HG03342 (cell line): ENCODE measurements around the gene OR6C74.

Experiments
- ATAC-seq: cut with Tn5 transposase; IDR thresholded peaks from one replicate; pipeline ENCODE4 v1.9.1; 2021; ENCODE audit warnings: mild to moderate bottlenecking, moderate library complexity; ENCODE audit not compliant: unreplicated experiment

The OR6C74 gene

GRCh38 chr12:55244309-55244708 lies at the start of gene OR6C74:
Gene OR6C74 (plus strand): TSS chr12:55244609. CDS start chr12:55247288, 2,679 bp downstream.
- ATAC-seq: no peak

- ATAC-seq: no peak
These were observed 23.7 kb upstream of the OR6C74 start, which contains the start of gene OR10A7 for GRCh38 chr12:55220725-55221124. Gene OR10A7 (plus strand): TSS chr12:55221025. CDS start chr12:55221025, 0 bp downstream.

- no peak for ATAC-seq
These were observed 17.9 kb upstream of the OR6C74 start for GRCh38 chr12:55226523-55226922.

- no peak for ATAC-seq
These were observed 16.8 kb upstream of the OR6C74 start for GRCh38 chr12:55227643-55228042.

DNA sequence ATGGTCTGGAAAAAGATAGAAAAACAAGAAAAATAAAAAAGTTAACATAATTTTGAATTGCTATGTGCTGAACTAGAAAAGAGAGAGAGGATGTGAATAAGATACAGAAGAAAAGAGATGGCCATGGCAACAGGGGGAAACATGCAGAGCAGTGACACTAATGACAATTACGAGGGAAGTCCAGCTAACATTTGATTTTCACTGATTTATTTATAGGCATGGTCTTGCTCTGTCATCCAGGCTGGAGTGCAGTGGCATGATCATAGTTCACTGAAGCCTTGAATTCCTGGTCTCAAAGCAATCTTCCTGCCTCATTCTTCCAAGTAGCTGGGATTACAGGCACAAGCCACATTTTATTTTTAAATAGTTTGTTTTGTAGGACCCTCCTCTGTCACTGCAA lies 1.8 kb downstream of the OR6C74 start:
- ATAC-seq: no peak

GRCh38 chr12:55250944-55251343 lies 6.5 kb downstream of the OR6C74 start:
- no peak for ATAC-seq

- ATAC-seq: no peak
These were observed 8.9 kb downstream of the OR6C74 start for GRCh38 chr12:55253281-55253680.

DNA sequence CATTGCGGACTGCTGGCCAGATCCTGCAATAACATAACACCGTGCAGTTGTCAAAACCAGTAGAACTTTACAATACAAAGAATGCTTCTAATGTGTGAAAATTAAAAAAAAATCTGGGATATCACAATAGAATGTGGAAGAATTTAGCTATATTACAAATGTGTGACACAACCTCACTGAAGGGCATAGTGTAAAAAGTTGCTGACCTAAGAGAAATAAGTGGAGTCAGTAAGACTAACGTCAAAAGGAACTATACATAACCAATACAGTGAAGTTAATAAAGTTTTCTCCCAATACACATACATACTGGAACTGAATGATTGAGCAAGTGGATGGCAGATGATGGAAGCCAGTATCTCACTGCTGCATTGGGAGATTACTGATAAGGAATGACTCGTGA lies 12.4 kb downstream of the OR6C74 start:
- no peak for ATAC-seq

GRCh38 chr12:55258303-55258702 lies 13.9 kb downstream of the OR6C74 start:
- ATAC-seq: no peak

- no peak for ATAC-seq
These were observed 36.6 kb downstream of the OR6C74 start for GRCh38 chr12:55280991-55281390.

- no peak for ATAC-seq
These were observed 45.6 kb downstream of the OR6C74 start for GRCh38 chr12:55289999-55290398.
